ENCODE results near the gene SUMO2. TPM values are rescaled to one million over a fixed set of nuclear protein-coding genes. Genes with fewer than 3 reads are reported as not detected.

Gene SUMO2
- polyA plus RNA-seq, 3 donors: 64.9 to 318 (median 282) TPM

DNA sequence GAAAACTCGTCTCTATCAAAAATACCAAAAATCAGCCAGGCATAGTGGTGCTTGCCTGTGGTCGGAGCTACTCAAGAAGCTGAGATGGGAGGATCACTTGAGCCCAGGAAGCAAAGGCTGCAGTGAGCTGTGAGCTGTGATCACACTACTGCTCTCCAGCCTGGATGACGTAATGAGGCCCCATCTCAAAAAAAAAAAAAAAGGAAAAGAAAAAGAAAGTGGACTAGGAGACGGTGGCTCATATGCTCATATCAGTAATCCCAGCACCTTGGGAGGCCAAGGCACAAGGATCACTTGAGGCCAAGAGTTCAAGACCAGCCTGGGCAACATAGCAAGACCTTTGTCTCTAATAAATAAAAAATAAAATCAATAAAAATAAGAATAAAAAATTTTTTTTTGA, 8.8 kb upstream of the SUMO2 start:
- Mint-ChIP-seq H3K27ac (no peak overlapping the region), H3K4me3 (no peak overlapping the region), H3K27me3 (ENCODE audit: low read depth in 3 of 3) (peaks cover 2 to 3% (median 2%) of the 10 kb centered on the region in 3 donors), H3K4me1 (peaks cover 9% of the 10 kb centered on the region), H3K36me3 (no peaks in the 10 kb centered on the region), H3K9me3 (no peaks in the 10 kb centered on the region)
- WGBS (ENCODE audit: insufficient coverage): no CpG with 5 or more reads among the region's 4 CpGs
- Histone ChIP-seq H3K27ac (ENCODE audit: low read depth in 1 of 2, low read length in 2 of 2) (no peak overlapping the region), H3K36me3 (replicated peaks in 1 of 2; ENCODE audit: control insufficient read depth in 1 of 2, insufficient read depth in 2 of 2, low read length in 2 of 2) (no peaks in the 10 kb centered on the region), H3K4me3 (replicated peaks in 1 of 3; ENCODE audit: low read depth in 2 of 3, low read length in 3 of 3) (no peak overlapping the region), H3K9ac (ENCODE audit: insufficient read depth, low read length, poor library complexity, severe bottlenecking) (no peak overlapping the region), H3K27me3 (ENCODE audit: control insufficient read depth in 2 of 2, insufficient read depth in 2 of 2, low read length in 2 of 2) (no peaks in the 10 kb centered on the region), H3K79me2 (ENCODE audit: insufficient read depth, low read length) (no peaks in the 10 kb centered on the region), H2AFZ (ENCODE audit: insufficient read depth, low read depth, low read length, poor library complexity, severe bottlenecking) (no peak overlapping the region), H3K4me1 (ENCODE audit: control insufficient read depth in 1 of 2, insufficient read depth in 2 of 2, low read length in 2 of 2) (no peaks in the 10 kb centered on the region), H4K20me1 (ENCODE audit: insufficient read depth, low read length) (no peaks in the 10 kb centered on the region), H3K9me3 (replicated peaks in 1 of 2; ENCODE audit: control insufficient read depth in 1 of 2, insufficient read depth in 1 of 2, low read length in 2 of 2) (no peaks in the 10 kb centered on the region), H3K4me2 (replicated peaks; ENCODE audit: extremely low read depth, low read length, poor library complexity, severe bottlenecking) (no peak overlapping the region)
- peak in 2 of 3 donors; percentile 15 to 20 for DNase-seq
- intact Hi-C loops (cut with micrococcal nuclease): loop anchor here in 1 of 2 donors (5.0 kb wide), 1 partner anchor 229 kb away; no protein-coding TSS in a partner anchor
- TF ChIP-seq, protein P1, sequence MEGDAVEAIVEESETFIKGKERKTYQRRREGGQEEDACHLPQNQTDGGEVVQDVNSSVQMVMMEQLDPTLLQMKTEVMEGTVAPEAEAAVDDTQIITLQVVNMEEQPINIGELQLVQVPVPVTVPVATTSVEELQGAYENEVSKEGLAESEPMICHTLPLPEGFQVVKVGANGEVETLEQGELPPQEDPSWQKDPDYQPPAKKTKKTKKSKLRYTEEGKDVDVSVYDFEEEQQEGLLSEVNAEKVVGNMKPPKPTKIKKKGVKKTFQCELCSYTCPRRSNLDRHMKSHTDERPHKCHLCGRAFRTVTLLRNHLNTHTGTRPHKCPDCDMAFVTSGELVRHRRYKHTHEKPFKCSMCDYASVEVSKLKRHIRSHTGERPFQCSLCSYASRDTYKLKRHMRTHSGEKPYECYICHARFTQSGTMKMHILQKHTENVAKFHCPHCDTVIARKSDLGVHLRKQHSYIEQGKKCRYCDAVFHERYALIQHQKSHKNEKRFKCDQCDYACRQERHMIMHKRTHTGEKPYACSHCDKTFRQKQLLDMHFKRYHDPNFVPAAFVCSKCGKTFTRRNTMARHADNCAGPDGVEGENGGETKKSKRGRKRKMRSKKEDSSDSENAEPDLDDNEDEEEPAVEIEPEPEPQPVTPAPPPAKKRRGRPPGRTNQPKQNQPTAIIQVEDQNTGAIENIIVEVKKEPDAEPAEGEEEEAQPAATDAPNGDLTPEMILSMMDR (IDR thresholded peaks at IDR 0.05): no peak

DNA sequence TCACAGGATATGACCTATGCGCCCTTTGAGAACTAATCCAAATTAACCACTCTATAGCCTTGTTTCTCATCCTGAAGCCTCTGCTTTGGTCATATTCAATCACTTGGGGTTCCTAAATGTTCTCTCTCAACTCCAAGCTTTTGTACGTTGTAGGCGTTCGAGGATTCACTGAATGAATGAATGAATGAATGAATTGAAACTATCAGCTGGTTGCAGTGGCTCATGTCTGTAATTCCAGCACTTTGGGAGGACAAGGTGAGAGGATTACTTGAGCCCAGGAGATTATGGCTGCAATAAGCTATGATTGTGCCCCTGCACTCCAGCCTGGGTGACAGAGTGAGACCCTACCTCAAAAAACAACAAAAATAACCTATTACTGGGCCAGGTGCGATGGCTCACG, 5.9 kb upstream of the SUMO2 start:
- 100% methylated on average over 5 of the region's 6 CpGs for WGBS (ENCODE audit: insufficient coverage)
- Histone ChIP-seq H3K9ac (ENCODE audit: insufficient read depth, low read length, poor library complexity, severe bottlenecking) (no peak overlapping the region), H3K27me3 (ENCODE audit: control insufficient read depth in 2 of 2, insufficient read depth in 2 of 2, low read length in 2 of 2) (no peaks in the 10 kb centered on the region), H2AFZ (ENCODE audit: insufficient read depth, low read depth, low read length, poor library complexity, severe bottlenecking) (no peak overlapping the region), H4K20me1 (ENCODE audit: insufficient read depth, low read length) (no peaks in the 10 kb centered on the region), H3K27ac (ENCODE audit: low read depth in 1 of 2, low read length in 2 of 2) (no peak overlapping the region), H3K79me2 (ENCODE audit: insufficient read depth, low read length) (no peaks in the 10 kb centered on the region), H3K4me3 (replicated peaks in 1 of 3; ENCODE audit: low read depth in 2 of 3, low read length in 3 of 3) (no peak overlapping the region), H3K4me2 (replicated peaks; ENCODE audit: extremely low read depth, low read length, poor library complexity, severe bottlenecking) (no peak overlapping the region), H3K4me1 (ENCODE audit: control insufficient read depth in 1 of 2, insufficient read depth in 2 of 2, low read length in 2 of 2) (peaks cover 2 to 4% of the 10 kb centered on the region in 2 donors), H3K9me3 (replicated peaks in 1 of 2; ENCODE audit: control insufficient read depth in 1 of 2, insufficient read depth in 1 of 2, low read length in 2 of 2) (no peaks in the 10 kb centered on the region), H3K36me3 (replicated peaks in 1 of 2; ENCODE audit: control insufficient read depth in 1 of 2, insufficient read depth in 2 of 2, low read length in 2 of 2) (no peaks in the 10 kb centered on the region)
- Mint-ChIP-seq H3K4me3 (no peak overlapping the region), H3K27ac (peak overlapping the region in 1 of 7 donors; percentile 41), H3K27me3 (ENCODE audit: low read depth in 3 of 3) (peaks cover 2 to 5% (median 2%) of the 10 kb centered on the region in 3 donors), H3K9me3 (no peaks in the 10 kb centered on the region), H3K4me1 (peaks cover 15% of the 10 kb centered on the region), H3K36me3 (no peaks in the 10 kb centered on the region)
- no peak for DNase-seq
- TF ChIP-seq, protein P1 (IDR thresholded peaks at IDR 0.05): no peak
- intact Hi-C loops (cut with micrococcal nuclease): no loop called here

All from CD14-positive monocyte (primary cell).